HG02970 (cell line): ENCODE measurements around the gene DGKD.
A peak's percentile ranks its signal among the peaks of the same experiment; 100 is the strongest.

ENCODE experiments used
- ATAC-seq: cut with Tn5 transposase; IDR thresholded peaks from one replicate; pipeline ENCODE4 v1.9.1; 2021; ENCODE audit warnings: mild to moderate bottlenecking, moderate library complexity, moderate number of reproducible peaks; ENCODE audit not compliant: unreplicated experiment, low FRiP score

The DGKD gene, protein sequence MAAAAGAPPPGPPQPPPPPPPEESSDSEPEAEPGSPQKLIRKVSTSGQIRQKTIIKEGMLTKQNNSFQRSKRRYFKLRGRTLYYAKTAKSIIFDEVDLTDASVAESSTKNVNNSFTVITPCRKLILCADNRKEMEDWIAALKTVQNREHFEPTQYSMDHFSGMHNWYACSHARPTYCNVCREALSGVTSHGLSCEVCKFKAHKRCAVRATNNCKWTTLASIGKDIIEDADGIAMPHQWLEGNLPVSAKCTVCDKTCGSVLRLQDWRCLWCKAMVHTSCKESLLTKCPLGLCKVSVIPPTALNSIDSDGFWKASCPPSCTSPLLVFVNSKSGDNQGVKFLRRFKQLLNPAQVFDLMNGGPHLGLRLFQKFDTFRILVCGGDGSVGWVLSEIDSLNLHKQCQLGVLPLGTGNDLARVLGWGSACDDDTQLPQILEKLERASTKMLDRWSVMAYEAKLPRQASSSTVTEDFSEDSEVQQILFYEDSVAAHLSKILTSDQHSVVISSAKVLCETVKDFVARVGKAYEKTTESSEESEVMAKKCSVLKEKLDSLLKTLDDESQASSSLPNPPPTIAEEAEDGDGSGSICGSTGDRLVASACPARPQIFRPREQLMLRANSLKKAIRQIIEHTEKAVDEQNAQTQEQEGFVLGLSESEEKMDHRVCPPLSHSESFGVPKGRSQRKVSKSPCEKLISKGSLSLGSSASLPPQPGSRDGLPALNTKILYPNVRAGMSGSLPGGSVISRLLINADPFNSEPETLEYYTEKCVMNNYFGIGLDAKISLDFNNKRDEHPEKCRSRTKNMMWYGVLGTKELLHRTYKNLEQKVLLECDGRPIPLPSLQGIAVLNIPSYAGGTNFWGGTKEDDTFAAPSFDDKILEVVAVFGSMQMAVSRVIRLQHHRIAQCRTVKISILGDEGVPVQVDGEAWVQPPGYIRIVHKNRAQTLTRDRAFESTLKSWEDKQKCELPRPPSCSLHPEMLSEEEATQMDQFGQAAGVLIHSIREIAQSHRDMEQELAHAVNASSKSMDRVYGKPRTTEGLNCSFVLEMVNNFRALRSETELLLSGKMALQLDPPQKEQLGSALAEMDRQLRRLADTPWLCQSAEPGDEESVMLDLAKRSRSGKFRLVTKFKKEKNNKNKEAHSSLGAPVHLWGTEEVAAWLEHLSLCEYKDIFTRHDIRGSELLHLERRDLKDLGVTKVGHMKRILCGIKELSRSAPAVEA

DNA sequence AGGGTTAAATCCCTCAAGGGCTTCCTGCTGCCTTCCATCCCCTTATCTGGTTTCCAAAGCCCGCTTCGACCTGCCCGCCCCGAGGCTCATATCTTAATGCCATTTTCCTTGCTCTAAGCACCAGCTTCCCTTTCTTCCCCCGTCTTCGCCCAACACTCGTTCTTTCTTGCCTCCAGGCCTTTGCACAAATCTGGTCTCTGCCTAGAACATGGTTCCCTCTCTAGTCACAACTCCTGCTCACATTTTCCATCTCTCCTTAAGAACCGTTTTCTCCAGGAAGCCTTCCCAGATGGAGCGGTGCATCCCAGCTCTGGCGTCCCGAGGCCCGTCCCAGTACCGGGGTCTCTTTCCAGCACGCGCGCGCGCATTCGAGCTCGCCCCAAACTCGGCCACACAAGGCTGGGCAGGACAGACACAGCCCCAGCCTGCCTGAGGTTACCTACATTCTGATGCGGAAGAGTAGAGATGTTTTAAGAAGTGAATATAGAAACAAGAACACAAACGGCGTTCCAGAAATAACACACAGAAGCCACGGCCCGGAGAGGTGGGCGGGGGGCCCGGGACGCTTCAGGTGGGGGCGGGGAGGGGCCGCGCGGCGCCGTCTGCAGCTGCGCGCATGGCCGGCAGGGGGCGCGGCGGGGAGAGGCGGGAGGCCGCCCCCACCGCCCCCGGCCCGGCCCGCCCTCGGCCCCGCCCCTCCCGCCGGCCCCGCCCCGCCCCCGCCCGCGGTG is at the start of gene DGKD:
DGKD (plus strand) TSS at position 726 of the 731 bp plus-strand sequence. CDS start 25 bp downstream, outside the sequence.
- peak; percentile 56 for ATAC-seq

DNA sequence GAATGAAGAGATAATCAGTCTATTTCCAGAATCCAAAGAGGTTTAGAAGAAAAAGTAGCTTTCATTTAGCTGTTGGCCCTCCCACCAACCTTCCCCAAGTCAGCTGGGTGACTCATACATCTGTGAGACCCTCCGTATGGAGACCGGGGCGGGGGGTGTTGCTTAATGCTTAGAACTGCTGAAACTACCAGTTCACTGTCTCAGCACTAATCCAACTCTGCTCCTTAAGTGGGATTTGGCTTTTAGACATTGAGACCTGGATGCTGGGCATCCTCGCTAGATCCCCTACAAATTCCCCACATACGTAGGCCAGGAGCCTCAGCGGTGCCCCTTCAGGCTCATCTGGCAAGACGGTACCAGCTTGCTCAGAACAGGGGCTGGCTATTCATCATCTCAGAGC is 46.7 kb upstream of the DGKD start, which contains the start of gene SAG:
SAG (plus strand) TSS at position 252 of the 400 bp plus-strand sequence. CDS start 1,374 bp downstream, outside the sequence.
- ATAC-seq, result no peak

DNA sequence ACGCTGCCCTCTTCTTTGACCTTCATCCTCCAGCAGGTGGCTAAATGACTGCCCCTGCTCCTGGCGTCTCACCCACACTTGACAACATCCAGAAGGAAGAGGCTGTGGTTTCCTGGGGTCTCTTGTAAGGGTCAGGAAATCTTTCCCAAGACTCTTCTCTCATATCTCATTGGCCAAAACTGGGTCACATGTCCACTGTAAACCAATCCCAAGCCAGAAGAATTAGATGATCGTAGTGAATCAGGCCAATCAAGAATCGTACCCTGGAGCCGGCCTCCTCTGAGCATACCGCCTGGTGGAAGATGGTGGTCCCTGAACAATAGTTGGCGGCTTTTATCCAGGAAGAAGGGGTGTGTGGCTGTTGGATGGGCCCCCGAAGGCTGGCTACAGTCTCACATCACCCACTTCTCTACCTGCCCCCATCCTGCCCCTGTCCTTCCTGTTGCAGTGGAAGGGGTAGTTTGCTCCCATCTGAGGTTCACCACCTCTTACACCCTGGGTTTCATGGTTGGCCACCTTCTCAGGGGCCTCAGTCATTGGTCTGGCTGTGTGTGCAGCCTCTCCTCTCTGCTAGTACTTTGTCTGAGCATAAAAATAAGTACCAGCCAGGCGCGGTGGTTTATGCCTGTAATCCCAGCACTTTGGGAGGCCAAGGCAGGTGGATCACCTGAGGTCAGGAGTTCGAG is 42.9 kb upstream of the DGKD start:
- no peak for ATAC-seq

DNA sequence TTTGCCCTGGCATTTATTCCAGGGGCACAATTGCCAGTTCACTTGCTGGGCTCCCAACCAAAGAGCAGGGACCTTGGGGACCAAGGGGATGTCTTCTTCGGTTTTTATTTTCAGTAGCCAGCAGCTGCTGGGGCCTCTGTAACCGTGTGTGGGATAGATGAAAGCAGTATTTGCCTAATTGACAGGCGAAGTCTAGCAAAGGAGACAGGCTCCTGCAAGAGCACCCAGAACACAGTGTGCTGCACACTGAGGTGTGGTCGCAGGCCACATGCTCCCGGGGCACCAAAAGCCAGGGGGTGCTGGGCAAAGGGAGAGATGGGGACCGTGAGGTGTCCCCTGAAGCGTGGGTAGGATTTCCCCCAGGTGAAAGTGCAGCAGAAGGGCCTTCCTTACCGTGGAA is 41.4 kb upstream of the DGKD start:
- ATAC-seq, result no peak

DNA sequence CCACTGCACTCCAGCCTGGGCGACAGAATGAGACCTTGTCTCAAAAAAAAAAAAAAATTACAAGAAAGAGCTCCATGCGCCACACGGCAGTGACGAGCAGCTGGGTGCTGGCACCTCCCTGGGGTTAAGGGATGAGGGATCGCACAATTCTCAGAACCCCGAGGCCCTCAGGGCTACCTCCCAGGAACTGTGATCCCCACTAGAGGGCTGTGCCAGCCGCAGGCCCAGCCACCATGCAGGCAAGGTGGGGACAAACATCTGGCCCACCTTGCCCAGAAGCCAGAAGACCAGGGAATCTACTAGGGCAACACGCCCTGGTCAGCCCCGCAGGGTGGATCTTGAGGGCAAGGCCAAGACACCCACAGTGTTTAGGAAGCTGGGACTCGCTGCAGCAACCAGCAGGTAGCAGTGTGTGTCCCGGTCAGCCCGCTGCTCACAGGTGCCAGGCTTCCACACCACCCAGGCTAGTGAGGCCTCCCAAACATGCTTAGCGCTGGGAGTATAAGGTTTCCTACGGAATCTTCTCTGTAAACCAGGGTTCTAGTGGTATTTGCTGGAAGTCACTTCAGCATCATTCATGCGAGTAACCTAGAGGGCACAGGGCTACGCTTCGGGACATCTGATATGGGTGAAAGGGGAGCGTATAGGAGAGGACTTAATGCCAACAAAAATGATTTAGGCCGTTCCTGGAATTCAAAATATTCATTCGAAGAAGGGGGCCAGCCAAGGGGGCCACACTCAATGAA is 39.9 kb upstream of the DGKD start:
- ATAC-seq, result no peak

DNA sequence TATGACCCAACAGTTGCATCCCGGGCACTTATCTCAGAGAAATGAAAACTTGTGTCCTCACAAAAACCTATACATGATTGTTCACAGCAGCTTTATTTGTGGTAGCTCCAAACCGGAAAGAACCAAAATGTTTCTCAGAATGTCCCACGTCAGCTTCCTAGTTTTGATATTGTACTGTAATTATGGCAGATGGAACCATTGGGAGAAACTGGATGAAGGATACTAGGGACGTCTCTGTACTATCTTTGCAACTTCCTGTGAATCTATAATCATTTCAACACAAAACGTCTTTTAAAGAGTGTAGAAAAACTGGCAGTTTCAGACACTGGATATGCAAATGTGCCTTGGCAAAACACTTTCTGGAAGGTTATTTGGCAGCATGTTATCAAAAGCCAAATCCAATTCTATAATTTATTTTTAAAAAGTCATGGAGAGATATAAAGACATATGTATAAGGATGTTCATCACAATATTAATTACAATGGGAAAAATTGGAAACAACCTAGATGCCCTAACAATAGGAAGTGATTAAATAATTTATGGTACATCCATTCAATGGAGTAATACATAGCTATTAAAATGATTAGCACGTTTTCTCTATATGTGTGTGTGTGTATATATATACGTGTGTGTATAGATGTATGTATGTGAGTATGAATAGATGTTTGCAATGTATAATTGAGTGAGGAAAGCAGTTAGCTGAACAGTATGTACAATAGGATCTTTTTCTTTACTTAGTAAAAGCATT is 36.9 kb upstream of the DGKD start:
- ATAC-seq, result no peak

DNA sequence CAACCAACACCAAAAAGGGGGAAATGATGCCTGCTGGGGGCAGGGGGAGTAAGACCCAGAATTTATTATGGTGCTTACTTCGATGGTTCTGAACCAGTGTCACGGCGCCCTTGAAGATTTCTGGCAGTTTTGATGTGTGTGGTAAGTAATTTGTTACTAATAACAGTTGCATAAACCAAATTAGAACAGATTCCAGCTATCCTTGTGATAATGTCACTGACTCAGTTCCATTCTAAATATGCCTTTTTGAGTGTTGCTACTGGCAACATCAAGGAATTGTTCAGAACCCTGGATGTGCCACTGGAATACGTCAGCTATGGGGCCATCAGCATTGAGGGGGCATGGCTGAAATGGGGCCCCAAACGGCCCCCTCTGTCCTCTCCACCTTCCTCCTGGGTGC is 35.0 kb upstream of the DGKD start:
- ATAC-seq, result no peak

DNA sequence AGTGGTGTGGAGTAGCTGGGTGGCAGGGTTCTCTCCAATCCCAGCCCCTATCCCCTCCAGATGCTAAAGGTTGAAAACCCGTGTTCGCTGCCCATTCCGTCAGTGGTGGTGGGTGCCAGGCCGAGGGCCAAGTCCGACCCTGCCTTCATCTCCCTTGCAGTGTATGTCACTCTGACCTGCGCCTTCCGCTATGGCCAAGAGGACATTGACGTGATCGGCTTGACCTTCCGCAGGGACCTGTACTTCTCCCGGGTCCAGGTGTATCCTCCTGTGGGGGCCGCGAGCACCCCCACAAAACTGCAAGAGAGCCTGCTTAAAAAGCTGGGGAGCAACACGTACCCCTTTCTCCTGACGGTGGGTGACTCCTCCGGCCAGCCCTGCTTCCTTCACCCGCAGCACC is 33.8 kb upstream of the DGKD start:
- no peak for ATAC-seq

DNA sequence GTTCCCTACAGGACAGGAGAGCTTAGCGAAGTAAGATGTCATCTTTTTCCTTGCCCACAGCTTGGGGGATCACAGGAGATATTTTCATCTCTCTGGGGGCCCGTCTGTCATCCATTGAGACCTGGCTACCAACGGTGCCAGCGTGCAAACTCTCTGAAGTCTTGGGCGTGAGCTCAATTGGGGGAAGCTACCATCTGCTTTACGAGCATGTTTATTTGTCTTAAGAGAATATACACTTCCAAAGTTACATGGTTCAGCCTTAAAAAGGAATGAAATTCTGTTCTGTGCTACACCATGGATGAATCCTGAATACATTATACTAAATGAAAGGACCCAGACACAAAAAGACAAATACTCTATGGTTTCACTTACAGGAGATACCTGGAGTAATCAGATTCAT is 33.1 kb upstream of the DGKD start:
- no peak for ATAC-seq

DNA sequence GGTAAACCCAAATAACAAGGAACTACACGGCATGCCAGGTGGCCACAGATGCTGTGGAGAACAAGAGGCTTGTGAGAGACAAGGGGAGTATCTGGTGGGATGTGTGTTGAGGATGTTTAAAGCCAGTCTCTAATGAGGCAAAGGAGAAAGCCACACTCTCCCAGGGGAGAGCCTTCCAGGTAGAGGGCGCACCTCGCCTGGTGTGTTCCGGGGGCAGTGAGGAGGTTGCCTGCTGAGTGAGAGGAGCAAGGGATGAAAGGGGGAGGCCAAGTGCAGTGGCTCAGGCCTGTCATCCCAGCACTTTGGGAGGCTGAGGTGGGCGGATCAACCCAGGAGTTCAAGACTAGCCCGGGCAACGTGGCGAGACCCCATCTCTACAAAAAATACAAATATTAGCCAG is 30.4 kb upstream of the DGKD start:
- no peak for ATAC-seq

DNA sequence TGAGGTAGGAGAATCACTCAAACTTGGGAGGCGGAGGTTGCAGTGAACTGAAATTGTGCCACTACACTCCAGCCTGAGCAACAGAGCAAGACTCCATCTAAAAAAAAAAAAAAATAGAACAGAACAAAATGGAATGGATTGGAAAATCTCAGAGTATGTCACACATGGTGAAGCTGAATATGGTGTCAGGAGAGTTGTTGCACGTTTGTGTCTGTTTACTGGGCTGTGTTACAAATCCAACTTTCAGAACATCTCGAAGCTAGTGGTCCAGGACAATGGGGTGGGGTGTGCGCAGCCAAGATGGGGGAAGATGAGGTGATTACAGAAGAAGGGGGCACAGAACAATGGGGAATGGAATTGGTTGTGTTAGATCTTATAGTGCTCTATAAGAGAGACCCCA is 29.0 kb upstream of the DGKD start:
- ATAC-seq, result no peak

DNA sequence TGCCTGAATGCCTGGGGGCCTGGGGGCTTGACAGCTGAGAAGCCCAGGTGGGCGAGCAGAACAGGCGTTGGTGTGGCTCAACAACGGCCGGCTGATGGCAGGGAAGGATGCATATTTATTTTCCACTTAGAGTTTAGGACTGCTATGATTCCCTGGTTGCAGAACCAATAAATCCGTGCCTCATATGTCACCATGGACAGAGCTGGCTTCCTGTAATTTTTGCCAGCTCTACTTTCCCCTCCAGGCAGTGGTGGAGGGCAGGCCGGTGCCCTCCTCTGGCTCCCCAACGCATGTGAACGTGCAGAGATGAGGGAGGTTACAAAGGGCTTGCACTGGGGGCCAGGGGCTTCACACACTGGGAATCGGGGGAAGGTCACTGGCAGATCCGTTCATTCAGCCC is 28.5 kb upstream of the DGKD start:
- no peak for ATAC-seq

DNA sequence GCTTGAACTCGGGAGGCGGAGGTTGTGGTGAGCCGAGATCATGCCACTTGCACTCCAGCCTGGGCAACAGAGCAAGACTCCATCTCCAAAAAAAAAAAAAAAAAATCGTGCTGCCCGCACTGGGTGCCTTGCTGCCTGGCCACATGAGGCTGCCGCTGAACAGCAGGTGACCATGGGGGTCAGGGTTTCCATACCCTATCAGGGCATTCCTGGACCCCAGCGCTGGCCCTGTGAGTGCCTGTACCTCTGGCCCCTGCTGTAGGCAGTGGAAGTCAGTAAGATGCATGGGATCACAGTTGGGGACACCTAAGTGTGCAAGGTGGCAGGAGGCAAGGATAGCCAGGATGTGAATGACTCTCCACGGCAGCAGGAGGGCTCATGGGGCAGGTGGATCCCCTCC is 27.8 kb upstream of the DGKD start:
- no peak for ATAC-seq

DNA sequence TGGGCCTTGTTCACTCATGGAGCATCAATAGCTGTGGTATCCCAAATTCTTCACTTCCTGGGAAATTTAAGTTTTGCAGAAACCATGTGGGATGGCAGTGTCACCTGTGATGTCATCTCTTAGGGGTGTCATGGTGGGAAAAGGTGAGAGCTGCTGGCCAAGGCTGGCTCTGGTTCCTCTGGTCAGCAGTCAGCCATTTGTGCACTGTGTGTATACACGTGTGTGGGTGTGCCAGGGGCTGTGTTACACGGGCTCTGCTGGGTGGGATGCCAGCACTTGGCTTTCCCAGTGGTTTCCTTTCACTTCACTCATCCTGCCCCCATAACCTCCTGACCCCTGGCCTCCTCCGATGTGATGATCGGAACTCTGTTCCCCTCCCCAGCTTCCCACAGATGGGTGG is 25.4 kb upstream of the DGKD start:
- ATAC-seq, result no peak

DNA sequence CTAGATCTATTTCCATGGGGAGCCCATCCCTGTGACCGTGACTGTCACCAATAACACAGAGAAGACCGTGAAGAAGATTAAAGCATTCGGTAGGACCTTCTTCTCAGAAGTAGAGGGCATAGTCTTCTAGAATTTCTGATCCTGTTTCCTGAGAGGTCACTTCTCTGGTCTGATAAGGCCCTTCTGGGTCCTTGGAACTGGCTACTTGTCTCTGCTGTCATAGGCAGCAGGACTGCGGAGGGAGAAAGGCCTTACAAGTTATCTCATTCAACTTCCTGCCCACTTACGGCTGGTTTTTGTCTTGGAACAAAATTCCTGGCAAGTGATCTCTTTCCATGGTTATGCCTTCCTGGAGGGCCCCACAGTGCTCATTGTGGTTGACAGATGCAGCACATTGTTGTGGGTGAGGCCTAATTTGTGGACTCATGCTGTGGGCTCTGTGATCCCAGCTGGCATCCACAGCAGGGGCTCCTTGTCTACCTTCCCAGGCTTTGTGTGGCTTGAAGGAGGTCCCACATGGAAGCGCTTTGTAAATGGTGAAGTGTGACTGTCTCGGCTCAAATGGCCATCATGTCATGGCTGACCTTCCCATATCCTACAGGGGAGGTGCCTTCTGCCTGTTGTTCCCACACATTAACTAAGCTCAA is 24.7 kb upstream of the DGKD start:
- ATAC-seq, result no peak

DNA sequence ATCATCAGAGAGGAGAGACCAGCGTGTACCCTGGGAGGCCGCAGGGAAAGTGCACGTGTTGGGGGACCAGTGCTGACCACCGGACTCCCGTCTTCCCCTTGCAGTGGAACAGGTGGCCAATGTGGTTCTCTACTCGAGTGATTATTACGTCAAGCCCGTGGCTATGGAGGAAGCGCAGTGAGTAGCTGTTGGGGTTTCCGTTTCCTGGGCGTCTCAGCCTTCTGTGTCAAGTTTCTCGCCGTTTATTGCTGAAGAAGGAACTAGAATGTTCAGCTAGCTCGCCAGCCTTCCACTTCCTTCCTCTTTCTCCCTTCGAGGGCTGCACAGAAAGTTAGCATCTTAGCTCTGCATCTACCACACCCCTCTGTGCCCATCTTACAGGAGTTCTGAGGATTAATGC is 22.8 kb upstream of the DGKD start:
- peak; percentile 66 for ATAC-seq

DNA sequence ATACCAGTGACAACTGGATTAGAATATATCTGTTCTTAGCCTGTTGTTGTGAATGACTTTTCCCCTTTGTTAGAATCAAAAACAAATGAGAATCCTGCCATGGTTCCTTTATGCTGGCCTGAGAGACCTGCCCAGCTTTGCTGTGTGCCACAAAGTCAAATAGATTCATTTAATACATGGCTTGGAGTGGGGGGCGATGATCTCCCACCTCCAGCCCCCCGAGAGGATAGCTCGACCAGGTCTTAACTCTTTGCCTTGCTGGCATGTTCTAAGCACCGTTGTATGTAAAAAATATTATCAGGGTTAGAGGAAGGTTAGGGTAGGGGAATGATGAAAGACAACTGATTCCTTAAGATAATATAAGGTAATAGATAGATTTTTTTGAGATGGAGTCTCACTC is 22.2 kb upstream of the DGKD start:
- no peak for ATAC-seq

DNA sequence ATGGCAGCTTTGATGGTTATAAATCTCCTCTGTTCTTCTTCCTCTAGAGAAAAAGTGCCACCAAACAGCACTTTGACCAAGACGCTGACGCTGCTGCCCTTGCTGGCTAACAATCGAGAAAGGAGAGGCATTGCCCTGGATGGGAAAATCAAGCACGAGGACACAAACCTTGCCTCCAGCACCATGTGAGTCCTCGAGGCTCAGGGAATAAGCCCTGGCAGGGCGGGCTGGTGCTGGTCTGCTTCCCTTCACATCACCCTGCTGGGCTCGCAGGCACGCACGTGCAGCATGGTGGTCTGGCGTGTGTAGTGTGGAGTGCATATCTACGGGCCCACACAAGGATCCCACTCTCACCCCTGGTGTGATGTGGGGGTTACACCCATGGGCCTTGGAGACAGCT is 19.4 kb upstream of the DGKD start:
- ATAC-seq, result no peak
